Right forelimb (tissue), 1 donor: Measurements from ENCODE around the gene ACBD6.
"Not testable (repeated sequence)": the region's sequence is repeated elsewhere in the genome, so short reads cannot be mapped to it uniquely, and the experiment has no call there.

ENCODE experiments used
- DNase-seq: peaks from one replicate; pipeline ENCODE4 v3.0.0-alpha.2; 2018

The ACBD6 gene, protein sequence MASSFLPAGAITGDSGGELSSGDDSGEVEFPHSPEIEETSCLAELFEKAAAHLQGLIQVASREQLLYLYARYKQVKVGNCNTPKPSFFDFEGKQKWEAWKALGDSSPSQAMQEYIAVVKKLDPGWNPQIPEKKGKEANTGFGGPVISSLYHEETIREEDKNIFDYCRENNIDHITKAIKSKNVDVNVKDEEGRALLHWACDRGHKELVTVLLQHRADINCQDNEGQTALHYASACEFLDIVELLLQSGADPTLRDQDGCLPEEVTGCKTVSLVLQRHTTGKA

DNA sequence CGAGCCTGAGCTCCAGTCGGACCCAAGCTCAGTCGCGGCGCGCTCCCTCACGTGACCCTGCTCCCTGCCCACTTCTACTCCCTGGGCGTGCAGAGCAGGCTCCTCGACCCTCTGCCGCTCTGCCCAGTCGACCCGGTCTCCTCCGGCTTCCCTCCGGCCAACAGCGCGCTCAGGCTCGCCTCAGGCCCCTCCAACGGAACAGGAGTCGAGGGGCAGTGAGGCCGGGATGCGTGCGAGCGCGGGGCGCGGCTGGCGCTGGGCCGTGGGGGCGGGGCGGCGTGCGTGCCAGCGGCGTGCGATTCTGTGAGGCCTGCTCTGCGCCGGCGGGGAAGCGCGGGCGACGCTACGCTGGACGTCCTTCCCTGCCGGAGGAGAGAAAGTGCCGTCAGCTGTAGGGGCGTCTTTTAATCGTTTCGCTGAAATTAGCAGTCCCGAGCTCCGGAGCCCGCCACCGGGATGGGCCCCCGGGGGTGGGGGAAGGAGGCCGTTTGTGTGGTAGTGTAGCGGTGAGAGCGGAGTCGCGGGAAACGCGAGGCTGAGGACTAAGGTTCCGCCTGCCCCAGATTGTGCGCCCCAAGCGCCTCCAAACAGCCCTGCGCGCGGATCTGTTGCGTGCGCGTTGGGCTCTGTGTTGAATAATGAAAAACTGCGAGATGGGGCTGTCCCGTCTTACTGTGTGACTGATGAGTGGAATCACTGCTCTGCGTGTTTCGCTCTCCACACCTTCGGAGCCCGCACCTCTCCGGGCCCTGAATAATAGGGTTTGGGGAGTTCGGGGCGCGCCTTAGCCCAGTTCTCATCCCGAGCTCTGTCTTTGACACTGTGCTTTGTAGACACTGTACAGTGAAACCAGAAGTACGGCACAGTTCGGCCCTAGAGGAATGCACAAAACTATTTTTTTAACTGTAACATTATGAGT, at the start of gene ACBD6:
Gene ACBD6, minus strand, starts transcription at position 217 of the 919 bp plus-strand sequence. CDS start 311 bp downstream, outside the sequence.
- DNase-seq, result peak; percentile 95

DNA sequence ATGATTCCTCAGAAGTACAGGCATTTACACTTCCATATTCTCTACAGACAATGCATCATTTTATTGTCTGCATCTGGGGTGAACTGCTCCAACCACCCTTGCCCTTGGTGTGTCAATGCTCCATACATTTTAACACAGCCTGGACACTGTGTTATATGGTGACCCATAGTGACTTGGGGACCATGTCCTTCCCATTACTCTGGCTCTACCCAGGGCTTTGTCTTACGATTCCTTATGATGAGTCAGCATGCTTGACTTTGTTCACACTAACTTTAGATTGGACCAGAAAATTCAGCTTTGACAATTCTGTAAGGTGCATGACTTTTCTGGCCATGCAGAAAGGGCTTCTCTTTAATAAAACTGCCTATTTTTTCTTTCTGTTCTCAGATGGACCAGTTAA, 49.6 kb upstream of the ACBD6 start:
- DNase-seq, result no peak

DNA sequence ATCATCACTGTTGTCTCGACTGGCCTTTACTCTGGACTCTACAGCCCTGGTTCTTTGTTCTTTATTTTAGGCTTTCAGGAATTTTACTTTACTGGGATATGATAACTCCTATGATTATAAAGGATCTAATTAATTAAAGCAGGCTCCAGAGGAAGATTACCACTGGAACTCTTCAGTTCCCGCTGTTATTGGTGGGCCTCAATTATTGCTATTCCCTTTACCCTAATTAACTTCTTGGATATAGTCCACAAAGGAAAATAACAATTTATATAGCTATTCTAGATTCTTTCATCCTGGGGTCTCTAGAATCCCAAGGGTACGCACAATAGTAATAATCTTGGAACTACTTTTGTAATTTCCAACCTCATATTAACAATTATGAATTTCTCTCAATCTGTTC, 47.9 kb upstream of the ACBD6 start:
- no peak for DNase-seq

DNA sequence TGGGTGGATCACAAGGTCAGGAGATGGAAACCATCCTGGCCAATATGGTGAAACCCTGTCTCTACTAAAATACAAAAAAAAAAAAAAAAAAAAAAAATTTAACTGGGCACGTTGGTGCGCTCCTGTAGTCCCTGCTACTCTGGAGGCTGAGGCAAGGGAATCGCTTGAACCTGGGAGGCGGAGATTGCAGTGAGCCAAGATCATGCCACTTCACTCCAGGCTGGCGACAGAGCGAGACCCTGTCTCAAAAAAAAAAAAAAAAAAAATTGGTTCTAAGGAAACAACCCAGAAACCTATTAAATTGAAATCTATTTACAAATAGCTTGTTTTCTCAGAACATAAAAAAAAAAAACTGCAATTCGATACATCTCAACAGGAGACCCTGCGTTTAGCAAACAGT, 47.4 kb upstream of the ACBD6 start:
- DNase-seq, result not testable (repeated sequence)

DNA sequence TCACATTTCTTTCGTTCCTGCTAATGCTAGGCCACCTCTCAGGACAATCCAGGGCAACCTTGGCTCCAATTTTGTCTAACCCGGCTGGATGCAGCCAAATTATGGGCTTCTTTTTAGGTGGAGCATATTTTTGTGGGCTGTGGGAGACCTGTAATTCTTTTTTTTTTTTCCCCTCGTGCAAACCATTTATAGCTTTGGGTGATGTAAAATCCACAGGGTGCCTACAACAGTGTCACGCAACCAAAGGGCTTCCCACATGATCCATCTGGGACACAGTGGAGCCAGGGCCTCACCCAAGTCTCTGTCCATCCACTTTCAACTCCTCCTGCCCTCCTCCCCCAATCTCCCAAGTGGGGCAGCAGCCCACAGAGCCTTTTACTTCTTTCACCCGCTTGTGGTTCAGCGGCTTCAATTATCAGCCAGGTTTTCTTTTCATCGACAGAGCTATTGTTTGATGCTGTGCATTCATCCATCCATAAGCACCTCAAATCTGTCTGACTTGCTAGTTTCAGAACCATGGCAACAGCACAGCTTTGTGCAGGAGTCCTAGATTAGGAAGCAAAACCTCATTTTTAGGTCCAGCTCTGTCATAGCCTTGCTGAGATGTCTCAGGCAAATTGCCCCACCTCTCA, 46.4 kb upstream of the ACBD6 start:
- DNase-seq, result no peak

DNA sequence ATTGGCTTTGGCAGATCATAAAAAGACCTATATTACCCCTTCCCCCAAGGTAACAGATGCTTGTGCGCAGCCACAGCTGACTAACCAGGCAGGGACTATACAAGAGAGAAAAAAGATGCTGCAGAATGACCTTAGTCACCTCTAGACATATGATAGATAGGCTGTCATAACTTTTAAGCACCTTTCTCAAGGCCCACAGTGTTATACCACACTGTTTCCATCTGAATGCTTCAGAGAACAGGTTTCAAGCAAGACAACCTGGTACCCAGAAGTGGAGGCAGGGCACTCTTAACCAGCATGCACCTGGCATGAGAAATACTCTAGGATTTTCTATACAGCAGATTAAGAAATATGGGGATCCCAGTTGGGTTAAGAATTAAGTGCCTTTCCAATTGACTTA, 43.6 kb upstream of the ACBD6 start:
- DNase-seq, result no peak

DNA sequence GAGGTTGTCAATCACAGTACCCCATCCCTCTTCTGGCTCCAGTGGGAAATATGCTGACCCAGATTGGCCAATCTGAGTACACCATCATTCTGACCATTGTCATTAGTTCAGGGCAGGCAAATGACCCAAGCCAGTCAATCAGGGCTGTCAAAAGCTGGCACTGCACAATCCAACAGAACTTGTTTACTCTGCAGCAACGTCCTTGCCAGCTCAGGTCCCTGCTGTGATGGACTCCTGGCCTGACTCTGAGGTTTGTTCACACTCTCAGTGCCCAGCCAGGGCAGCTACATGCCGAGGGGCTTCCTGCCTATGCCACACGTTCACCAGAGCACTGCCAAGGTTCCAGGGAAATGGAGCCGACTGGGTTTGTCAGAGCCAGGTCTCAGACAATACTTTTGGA, 41.7 kb upstream of the ACBD6 start:
- no peak for DNase-seq

DNA sequence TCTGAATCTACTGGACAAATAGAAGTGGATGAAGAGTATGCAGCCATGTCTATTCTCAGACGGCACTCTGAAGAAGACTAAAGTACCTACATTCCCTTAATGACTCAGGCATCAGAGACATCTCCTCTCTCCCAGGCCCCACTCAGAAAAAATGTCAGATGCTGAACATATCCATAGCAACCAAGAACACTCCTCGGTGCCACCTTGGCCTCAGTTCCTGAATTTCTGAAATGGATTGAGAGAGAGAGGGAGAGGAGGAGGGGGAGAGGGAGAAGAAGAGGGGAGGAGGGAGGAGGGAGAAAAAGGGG, 40.4 kb upstream of the ACBD6 start:
- DNase-seq, result no peak

DNA sequence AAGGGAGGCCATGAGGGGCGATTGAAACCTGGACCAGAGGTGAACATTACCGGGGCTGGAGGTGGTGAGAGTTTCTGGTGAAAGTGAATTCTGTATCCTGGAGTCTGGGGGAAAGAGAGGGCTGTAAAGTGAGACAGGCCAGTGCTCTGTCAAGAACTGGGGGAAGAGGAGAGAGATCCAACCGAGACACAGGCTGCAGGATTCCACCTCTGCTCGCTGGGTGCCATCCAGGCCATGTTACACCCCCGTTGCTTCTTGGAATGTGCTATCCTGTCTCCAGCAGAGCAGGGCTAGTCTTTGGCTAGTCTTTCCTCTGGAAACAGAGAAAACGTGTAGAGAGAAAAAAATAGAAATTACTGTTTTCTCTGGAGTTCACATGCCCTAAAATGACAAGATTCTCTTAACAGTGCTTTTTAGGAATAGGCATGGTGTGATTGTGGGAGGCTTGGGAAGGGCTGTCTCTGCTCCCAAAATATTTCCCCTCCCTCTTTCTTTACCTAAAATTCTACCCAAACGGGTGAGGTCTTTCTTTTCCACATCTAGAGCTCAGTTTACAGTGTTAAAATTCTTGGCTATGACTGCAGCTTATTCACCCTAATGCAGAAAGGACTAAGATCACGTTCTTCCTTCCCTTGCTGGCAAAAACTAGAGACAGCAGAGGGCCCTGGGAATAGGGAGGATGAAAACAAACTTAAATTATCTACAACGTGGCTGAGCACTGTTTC, 39.9 kb upstream of the ACBD6 start:
- no peak for DNase-seq

DNA sequence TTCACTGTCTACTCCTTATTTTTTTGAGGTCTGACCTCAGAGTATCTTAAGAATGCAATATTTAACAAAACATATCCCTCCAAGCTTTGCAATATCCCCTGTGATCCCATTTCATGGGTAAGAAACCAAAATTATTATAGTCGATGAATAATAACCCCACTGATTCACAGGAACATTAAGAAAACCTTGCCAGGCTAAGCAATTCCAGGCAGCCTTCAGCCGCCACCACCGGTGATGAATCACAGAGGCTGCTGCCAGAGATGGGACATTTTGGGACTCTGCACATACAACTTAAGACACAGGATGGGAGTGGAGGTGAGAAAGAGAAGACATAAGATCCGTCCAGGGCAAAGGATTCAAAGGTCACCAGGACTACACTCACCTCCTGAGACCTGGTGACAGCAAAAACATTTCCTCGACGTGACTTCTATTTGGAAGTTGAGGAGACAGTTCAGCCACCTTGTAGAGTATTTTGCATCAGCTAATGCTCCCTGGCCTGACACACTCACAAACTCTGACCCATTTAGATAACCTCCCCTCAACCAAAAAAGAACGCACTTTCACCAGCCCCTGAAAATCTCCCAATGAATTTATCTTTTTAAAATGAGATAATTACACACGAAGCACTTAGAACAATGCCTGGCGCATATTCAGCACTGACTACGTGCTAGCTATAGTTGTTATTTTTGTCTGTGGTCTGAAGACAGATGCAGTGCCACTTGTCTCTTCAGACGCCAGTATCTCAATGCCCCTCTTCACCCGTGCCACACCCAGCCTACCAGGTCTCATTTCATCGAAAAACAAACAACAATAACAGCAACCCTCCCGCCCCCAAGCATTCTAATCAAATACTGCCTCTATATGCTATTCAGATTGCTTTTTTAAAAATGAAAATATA, 38.6 kb upstream of the ACBD6 start:
- DNase-seq, result no peak

DNA sequence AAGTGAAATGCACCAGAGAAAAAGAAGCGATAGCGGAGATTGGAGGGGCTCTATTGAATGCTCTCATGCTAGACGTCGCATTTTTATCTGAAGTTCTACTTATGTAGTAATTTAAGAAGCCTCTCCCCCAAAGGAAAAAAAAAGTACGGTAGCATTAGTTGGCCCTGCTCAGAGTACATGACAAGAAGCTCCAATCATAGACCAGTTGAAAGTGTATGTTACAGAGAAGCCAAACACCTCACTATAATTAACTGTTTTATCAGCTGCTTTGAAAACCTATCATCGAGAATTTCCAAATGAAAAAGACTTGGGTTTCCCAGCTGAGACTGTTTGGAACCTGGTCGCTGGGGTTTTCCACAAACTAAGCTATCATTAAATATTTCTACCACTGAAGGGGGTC, 36.8 kb upstream of the ACBD6 start:
- no peak for DNase-seq

DNA sequence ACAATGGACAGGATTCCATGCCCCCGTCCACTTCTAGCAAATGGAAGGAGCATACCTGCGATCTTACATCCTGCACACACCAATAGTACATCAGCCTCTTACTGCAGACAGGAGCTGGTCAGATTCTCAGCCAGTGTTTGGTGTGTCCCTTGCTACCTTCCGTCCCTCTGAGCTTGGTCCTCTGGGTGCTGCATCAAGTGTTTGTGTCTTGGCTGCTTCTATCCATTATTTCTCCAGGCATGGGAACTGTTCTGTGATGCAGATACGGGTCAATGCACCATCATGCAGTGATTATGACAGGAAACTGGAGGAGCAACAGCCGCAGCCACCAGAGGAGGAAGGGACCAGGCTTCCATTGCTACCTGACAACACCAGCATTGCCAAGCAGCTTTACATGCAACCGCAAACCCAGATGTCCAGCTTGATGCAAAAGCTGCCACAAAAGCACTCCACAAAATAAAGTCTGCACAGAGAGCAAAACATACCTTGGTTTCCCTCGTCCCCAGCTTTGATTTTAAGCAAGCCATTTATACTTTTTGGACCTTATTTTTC, 34.5 kb upstream of the ACBD6 start:
- no peak for DNase-seq

DNA sequence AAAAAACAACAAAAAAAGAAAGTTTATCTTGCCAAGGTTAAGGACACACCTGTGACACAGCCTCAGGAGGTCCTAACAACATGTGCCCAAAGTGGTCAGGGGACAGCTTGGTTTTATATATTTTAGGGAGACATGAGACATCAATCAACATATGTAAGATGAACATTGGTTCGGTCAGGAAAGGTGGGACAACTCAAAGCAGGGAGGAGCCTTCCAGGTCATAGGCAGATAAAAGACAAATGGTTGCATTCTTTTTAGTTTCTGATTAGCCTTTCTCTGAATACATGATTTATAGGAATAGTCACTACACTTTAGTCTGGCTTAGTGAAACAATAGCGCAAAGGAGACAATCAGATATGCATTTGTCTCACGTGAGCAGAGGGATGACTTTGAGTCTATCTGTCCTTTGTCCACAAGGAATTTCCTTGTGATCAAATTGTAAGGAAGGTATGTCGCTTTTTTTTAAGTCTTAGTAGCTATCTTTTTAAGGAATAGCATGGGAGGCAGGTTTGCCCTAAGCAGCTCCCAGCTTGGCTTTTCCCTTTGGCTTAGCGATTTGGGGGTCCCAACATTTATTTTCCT, 33.1 kb upstream of the ACBD6 start:
- DNase-seq, result no peak

DNA sequence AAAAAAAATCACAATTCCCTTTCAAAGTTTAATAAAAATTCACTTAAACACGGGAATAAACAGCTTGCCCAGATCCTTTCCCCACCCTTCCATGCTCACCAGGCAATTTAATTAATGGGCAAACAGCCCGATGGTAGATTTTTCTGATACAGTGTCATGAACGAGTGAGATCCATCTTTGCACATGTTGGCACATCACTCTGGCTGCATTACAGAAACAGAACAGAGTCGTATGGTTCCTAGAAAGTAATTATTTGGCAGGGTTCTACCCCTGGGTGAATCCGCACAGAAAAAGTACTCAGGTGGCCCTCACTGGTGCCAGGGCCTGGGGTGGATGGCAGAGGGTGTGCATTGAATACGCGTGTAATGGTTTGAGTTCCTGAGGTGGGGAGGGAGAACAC, 31.8 kb upstream of the ACBD6 start:
- no peak for DNase-seq

DNA sequence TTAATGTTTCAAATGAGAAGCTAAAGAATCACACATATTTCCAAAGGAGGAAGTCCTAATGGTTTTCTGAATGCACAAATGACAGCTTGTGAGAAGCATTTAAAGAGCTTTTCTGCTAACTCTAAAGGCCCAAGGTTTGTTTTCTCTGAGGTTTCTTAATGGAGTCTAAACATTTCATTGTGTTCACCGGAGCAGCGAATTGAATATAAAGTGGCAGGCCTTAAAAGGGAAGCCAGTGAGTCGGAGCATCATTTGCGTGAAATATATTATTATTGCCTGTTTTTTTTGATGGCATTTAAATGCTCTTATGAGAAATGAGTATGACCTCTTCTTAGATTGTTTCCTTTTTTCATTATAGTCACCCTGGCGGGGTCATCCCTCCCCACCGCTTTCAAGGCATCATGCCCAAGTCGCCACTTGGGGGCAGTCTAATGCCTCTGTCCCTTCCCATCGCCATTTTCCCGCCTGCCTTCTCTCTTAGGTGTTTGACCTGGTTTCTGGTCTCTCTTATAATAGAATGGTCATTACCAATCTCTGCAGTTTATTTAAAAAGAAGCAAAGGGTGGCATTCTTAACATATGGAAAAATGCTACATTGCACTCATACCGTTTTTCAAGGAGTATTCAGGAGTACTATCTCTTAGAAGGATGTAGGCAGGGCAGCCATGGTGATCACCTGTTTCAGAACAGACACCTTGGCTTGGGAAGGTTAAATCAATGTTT, 31.1 kb upstream of the ACBD6 start:
- peak; percentile 72 for DNase-seq

DNA sequence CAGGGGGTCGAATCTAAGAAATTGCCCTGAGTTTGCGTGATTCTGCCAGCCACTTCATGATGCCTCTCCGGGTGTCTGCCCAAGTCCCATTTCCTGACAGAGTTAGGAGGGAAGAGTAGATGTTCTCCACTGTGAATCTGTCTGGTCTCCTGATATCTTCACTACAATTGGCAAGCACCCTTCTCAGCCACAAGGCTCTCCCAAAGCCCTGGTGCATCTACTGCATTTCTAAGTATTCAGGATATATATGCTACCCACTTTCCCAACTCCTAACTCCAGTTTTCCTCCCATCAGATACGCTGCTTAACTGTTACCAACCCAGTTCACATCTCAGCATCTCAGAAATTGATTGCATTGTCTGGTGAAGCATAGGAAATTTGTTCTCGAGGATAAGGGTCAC, 30.5 kb upstream of the ACBD6 start:
- DNase-seq, result no peak

DNA sequence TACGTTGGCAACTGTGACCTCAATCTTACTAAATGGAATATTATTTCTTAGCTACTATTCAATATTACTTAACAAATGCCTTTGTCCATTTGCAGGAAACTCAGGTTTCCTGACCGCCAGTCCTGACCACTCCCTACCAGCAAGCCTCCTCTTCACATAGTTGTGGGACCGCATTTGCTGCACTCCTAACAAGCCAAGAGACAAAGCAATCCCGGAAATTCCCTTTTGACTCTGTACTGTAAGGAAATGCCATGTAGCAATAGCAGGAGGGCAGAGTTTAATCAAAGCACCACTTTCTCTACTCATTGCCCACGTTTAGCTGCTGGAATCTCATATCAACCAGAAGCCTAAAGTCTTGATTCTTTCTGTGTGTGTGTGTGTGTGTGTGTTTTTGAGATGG, 28.1 kb upstream of the ACBD6 start:
- no peak for DNase-seq

DNA sequence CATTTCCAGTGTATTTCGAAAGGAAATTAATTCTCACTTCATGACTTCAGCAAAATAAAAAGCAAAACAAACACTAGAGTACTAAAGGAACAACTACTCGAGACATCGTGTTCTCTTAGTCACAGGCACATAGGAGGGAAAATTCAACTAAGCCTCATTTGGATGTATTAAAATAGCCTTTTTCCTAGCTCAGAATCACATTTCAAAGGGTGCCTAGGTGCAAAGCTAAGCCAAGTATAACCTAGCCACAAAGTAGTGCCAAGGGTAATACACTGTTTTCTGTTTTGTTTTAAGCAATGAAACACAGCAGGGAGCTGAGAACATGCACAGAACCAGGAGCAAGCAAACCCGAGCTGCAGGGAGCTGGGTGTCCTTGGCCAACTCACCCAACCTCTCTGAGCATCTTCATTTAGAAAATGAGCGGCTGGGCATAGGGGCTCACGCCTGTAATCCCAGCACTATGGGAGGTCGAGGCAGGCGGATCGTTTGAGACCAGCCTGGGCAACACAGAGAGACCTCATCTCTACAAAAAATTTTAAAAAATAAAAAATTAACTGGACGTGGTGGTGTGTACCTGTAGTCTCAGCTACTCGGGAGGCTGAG, 26.6 kb upstream of the ACBD6 start:
- DNase-seq, result no peak

DNA sequence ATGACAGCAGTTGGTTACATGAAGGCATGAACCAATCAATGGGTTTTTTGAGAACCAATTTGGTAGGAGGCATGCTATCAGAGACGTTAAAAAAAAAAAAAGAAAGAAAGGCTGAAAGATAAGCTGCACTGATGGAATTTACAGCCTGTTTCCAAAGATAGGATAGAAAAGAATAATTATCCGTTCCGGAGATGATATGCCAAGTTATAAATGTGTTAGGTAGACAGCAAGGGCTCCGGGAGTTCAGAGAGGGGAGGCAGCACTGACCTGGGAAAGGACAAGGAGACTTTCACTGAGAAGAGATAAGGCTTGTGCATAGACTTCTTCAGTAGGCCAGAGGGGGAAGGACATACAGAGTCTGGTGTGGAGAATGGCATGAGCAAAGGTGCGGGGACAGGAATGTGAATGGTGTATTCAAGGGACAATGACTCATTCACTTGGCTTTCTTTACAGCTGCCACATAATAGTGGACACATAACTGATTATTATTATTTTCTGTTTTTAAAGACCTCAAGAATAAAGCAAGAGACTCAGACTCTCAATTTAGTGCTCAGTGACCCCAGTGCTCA, 24.8 kb upstream of the ACBD6 start:
- DNase-seq, result no peak

DNA sequence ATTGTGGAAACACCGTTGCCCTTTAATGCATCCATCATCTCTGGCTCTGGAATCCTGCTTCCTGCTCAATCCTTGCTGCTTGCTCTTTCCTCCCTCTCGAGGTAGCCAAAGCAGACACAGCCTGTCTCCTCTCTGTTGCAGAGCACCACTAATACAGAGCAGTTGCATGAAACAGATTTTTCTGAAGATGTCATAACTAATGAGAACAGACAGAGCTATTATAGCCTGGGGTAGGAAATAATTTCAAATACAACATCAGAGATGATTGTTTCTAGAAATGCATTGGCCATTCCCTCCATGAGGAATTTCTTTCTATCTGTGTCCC, 23.3 kb upstream of the ACBD6 start:
- no peak for DNase-seq
